T follicular helper cell (primary cell): ENCODE results near the gene ANKS3.

Source experiments
- DNase-seq: peaks from one replicate; pipeline ENCODE4 v3.0.0-alpha.2; 2020; ENCODE audit warnings: low read depth
- total RNA-seq, 2 experiments: gene quantifications; one replicate each; lab custom pipeline; 2026; lab: John Stamatoyannopoulos, UW

The ANKS3 gene
- 16.9 to 27.7 reads per million in 2 experiments for total RNA-seq

GRCh38 chr16:4734063-4734729 lies at the start of gene ANKS3, which contains the start of gene DNAAF8:
ANKS3 (minus strand) TSS chr16:4734271; CDS start chr16:4730149, 4,122 bp downstream.
DNAAF8 (plus strand) TSS chr16:4734537; CDS start chr16:4736515, 1,978 bp downstream.
- peak; percentile 69 for DNase-seq

GRCh38 chr16:4783251-4783950 lies 49.3 kb upstream of the ANKS3 start:
- no peak for DNase-seq

GRCh38 chr16:4780235-4780634 lies 46.2 kb upstream of the ANKS3 start:
- DNase-seq, result no peak

- DNase-seq, result no peak
Observed at GRCh38 chr16:4778050-4778392, 44.0 kb upstream of the ANKS3 start.

- DNase-seq, result no peak
Observed at GRCh38 chr16:4777339-4778049, 43.4 kb upstream of the ANKS3 start.

- no peak for DNase-seq
Observed at GRCh38 chr16:4776141-4776705, 42.2 kb upstream of the ANKS3 start.

- DNase-seq, result no peak
Observed at GRCh38 chr16:4775005-4775404, 40.9 kb upstream of the ANKS3 start.

GRCh38 chr16:4772351-4772750 lies 38.3 kb upstream of the ANKS3 start:
- no peak for DNase-seq

- no peak for DNase-seq
Observed at GRCh38 chr16:4771646-4772045, 37.6 kb upstream of the ANKS3 start.

GRCh38 chr16:4769306-4769638 lies 35.2 kb upstream of the ANKS3 start:
- no peak for DNase-seq

- DNase-seq, result peak; percentile 70
Observed at GRCh38 chr16:4768549-4769305, 34.7 kb upstream of the ANKS3 start.

- DNase-seq, result no peak
Observed at GRCh38 chr16:4767872-4768548, 33.9 kb upstream of the ANKS3 start.

GRCh38 chr16:4766875-4767628 lies 33.0 kb upstream of the ANKS3 start, which contains the start of gene ZNF500:
ZNF500 (minus strand) TSS chr16:4767162; CDS start chr16:4765978, 1,184 bp downstream.
- peak; percentile 90 for DNase-seq

GRCh38 chr16:4765511-4766474 lies 31.7 kb upstream of the ANKS3 start:
- no peak for DNase-seq

GRCh38 chr16:4763791-4764190 lies 29.7 kb upstream of the ANKS3 start:
- DNase-seq, result no peak

GRCh38 chr16:4762205-4762604 lies 28.1 kb upstream of the ANKS3 start:
- DNase-seq, result no peak

GRCh38 chr16:4760221-4760910 lies 26.3 kb upstream of the ANKS3 start:
- no peak for DNase-seq

- DNase-seq, result no peak
Observed at GRCh38 chr16:4755687-4756086, 21.6 kb upstream of the ANKS3 start.

GRCh38 chr16:4754865-4755264 lies 20.8 kb upstream of the ANKS3 start:
- no peak for DNase-seq
